ENCODE results near the gene CPZ.

CPZ gene

DNA sequence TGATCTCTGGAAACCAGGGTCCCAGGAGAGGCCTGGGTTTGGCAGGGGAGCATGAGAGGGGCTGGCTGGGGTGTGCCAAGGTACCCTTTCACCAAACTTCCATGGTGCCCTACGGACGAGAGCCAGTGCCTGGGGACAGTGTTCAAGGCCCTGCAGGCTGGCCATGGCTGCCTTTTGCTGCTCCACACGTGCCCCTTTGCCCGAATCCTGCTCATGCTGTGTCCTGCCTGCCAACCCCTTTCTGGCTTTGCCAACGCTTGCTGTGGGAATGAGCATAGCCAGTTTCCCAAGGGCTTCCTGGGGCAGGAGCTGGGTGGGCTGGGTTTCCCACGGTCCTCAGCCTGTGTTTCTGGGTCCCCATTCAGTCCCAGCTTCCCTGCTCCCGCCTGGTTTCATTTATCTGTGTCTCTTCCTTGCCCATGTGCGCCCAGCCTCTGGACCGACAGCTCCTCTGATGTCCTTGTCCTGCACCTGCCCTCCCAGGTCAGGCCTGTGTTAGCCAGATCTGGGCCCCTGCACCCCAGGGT is 17.3 kb downstream of the CPZ start:
- H3K36me3 ChIP-seq (ENCODE audit: control insufficient read depth, insufficient read depth, low read length), result peaks cover 8% of the 10 kb centered on the region
- H3K27ac ChIP-seq (ENCODE audit: low read length), result no peak overlapping the region
- no peaks in the 10 kb centered on the region for H3K4me1 ChIP-seq (ENCODE audit: control insufficient read depth, insufficient read depth, low read length)
- WGBS (ENCODE audit: insufficient coverage, insufficient read length), result no CpG with 5 or more reads among the region's 9 CpGs
- H3K9me3 ChIP-seq (ENCODE audit: control insufficient read depth, insufficient read depth, low read length), result no peaks in the 10 kb centered on the region
- H3K27me3 ChIP-seq (ENCODE audit: control insufficient read depth, insufficient read depth, low read length), result no peaks in the 10 kb centered on the region
- H3K4me3 ChIP-seq (ENCODE audit: low read length), result no peak overlapping the region
- no peak for DNase-seq (ENCODE audit: low read depth, low spot score)

DNA sequence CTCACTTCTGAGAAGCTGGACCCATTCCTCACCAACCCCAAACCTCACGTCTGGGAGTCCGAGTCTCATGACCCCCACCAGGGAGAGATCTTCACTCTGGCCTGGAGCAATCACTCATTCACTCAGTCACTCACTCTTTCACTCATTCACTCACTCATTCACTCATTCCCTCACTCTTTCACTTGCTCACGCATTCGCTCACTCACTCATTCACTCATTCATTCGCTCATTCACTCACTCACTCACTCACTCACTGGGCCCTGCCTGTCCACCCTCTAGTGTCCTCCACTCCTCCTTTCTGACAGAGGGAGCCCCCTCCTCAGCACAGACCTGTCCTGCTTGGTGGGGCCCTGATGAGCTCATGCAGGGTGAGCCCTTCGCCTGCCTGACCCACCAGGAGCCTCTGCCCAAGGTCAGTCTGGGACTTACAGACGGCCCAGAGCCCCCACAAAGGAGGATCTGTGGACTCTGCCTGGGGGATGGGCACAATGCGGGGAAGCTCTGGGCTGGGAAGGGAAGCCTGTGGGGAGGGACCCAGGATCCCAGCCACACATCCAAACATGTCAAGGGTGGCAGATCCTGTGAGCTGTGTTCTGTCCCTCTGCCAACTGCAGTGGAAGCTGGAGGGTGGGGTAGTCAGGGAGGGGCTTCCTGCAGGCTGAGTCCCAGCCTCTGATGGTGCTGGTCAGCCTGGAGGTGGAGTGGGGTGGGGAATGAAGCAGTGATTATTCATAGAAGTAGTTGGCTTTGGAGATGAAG is 18.5 kb downstream of the CPZ start:
- Histone ChIP-seq H3K4me3 (ENCODE audit: low read length) (no peak overlapping the region), H3K9me3 (ENCODE audit: control insufficient read depth, insufficient read depth, low read length) (no peaks in the 10 kb centered on the region), H3K27me3 (ENCODE audit: control insufficient read depth, insufficient read depth, low read length) (no peaks in the 10 kb centered on the region), H3K27ac (ENCODE audit: low read length) (no peak overlapping the region), H3K4me1 (ENCODE audit: control insufficient read depth, insufficient read depth, low read length) (no peaks in the 10 kb centered on the region), H3K36me3 (ENCODE audit: control insufficient read depth, insufficient read depth, low read length) (peaks cover 8% of the 10 kb centered on the region)
- WGBS (ENCODE audit: insufficient coverage, insufficient read length), result 100% methylated on average over 3 of the region's 8 CpGs
- DNase-seq (ENCODE audit: low read depth, low spot score), result no peak

DNA sequence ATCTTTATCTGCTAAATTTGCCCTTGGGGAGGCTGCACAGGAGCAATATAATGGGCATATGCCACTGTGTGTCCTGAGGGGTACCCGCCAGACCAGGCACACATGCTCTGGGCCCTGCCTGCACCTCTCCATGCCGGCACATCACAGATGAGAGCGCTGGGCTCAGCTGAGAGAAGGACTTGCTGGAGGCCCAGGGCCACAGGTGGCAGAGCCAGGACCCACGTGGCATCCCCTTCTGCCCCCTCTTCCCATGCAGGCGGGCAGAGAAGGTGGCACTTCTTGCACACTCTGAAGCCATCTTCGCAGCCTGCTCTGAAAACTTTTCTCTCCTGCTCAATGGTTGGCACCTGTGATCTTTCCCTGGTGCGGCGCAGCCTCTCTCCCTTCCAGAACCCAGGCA is 20.1 kb downstream of the CPZ start:
- peaks cover 13% of the 10 kb centered on the region for H3K36me3 ChIP-seq (ENCODE audit: control insufficient read depth, insufficient read depth, low read length)

DNA sequence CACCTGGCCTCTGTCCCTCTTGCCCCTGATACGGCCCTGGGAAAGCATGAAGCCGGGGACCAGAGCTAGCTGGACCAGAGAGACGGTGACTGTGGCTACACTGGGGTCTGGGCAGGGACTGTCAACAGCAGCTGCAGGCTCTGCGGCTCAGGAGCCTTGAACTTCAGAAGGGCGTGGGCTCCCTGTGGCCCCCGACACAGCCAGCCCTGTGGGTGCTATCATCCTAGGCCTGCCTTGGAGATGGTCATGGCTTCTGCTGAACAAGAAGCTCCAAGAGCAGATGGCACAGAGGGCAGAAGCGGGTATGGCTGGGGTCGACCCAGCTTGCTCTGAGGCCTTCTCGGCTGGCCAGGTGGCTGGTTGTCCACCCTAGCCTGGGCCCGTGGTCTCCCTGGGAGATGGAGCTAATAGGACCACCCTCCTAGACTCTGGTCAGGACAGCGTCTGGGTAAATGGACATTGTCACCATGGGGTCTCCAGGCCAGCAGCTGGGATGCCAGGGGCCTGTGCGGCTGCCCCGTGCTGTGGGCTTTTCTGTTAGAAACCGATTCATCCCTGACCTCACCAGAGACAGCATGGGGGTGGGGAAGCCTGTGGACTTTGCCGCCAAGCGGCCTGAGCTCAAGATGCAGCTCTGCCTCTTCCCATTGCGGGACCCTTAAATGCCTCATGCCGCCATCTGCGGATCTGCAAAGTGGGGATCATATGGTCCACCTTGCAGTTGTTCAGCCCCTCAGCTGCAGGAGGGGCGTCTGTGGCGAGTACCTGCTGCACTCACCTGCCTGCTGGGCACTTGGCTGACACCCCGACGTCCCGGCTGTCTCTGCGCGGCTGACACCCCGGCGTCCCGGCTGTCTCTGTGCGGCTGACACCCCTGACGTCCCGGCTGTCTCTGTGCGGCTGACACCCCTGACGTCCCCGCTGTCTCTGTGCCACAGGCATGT is 21.1 kb downstream of the CPZ start:
- Histone ChIP-seq H3K27me3 (ENCODE audit: control insufficient read depth, insufficient read depth, low read length) (no peaks in the 10 kb centered on the region), H3K4me1 (ENCODE audit: control insufficient read depth, insufficient read depth, low read length) (no peaks in the 10 kb centered on the region), H3K4me3 (ENCODE audit: low read length) (no peak overlapping the region), H3K27ac (ENCODE audit: low read length) (no peak overlapping the region), H3K36me3 (ENCODE audit: control insufficient read depth, insufficient read depth, low read length) (peaks cover 16% of the 10 kb centered on the region), H3K9me3 (ENCODE audit: control insufficient read depth, insufficient read depth, low read length) (no peaks in the 10 kb centered on the region)
- DNase-seq (ENCODE audit: low read depth, low spot score), result no peak
- no CpG with 5 or more reads among the region's 35 CpGs for WGBS (ENCODE audit: insufficient coverage, insufficient read length)

More for the DNA sequence above, 20.1 kb downstream of the CPZ start:
- no peak overlapping the region for H3K4me3 ChIP-seq (ENCODE audit: low read length)
- H3K4me1 ChIP-seq (ENCODE audit: control insufficient read depth, insufficient read depth, low read length), result no peaks in the 10 kb centered on the region
- no peaks in the 10 kb centered on the region for H3K27me3 ChIP-seq (ENCODE audit: control insufficient read depth, insufficient read depth, low read length)
- WGBS (ENCODE audit: insufficient coverage, insufficient read length), result no CpG with 5 or more reads among the region's 8 CpGs
- DNase-seq (ENCODE audit: low read depth, low spot score), result no peak
- no peak overlapping the region for H3K27ac ChIP-seq (ENCODE audit: low read length)
- H3K9me3 ChIP-seq (ENCODE audit: control insufficient read depth, insufficient read depth, low read length), result no peaks in the 10 kb centered on the region

DNA sequence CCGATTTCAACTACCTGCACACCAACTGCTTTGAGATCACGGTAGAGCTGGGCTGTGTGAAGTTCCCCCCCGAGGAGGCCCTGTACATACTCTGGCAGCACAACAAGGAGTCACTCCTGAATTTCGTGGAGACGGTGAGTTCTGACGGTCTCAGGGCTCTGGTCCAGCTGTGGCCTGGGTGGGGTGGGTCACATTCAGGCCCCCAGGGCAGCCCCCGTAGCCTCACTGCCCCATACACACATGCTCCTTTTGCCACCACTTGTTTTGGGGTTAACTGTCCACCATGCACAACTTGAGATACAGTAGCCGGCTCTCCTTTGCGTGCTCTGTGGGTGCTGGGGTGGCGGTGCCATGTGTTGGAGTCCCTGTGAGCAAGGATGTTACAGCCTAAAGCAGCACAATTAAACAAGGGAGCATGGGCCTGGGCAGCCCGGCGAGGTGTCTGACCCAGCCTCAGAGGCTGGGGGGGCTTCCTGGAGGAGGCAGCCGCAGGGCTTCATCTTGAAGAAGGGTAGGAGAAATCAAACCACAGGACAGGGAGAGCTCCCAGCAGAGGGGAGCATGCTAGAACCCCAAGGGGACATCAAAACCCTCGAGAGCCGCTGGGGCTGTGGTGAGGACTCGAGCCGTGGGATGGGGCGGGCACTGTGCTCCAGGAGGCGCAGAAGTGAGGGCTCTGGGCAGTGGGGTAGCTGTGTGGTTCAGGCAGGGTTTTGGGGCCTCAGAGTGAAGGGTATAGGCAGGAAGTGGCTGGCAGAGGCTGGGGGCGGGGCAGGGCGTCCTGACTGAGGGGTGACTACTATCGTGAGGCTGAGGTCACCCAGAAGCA is 22.0 kb downstream of the CPZ start:
- no peak for DNase-seq (ENCODE audit: low read depth, low spot score)
- H3K27me3 ChIP-seq (ENCODE audit: control insufficient read depth, insufficient read depth, low read length), result no peaks in the 10 kb centered on the region
- H3K4me1 ChIP-seq (ENCODE audit: control insufficient read depth, insufficient read depth, low read length), result no peaks in the 10 kb centered on the region
- WGBS (ENCODE audit: insufficient coverage, insufficient read length), result no CpG with 5 or more reads among the region's 22 CpGs
- peaks cover 20% of the 10 kb centered on the region for H3K36me3 ChIP-seq (ENCODE audit: control insufficient read depth, insufficient read depth, low read length)
- no peak overlapping the region for H3K4me3 ChIP-seq (ENCODE audit: low read length)
- H3K27ac ChIP-seq (ENCODE audit: low read length), result no peak overlapping the region
- no peaks in the 10 kb centered on the region for H3K9me3 ChIP-seq (ENCODE audit: control insufficient read depth, insufficient read depth, low read length)

DNA sequence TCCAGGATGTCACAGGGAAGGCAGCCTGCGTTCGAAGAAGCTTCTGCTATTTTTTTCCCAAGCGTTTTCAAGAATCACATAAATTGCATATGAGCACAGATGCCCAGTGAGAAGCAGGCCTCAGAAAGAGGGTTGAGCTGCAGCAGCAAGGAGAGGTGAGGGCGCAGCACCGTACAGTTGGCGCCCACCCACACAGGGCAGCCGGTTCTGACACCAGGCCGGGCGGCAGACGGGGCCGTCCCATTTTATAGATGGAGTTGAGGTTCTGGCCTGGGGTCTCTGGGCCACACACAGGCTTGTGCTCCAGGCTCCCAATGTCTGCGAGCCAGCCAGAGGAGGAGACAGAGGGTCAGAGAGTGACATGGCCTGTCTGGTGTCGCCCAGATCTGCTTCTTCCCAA is 22.8 kb downstream of the CPZ start:
- no peak overlapping the region for H3K4me3 ChIP-seq (ENCODE audit: low read length)
- no peak for DNase-seq (ENCODE audit: low read depth, low spot score)
- H3K36me3 ChIP-seq (ENCODE audit: control insufficient read depth, insufficient read depth, low read length), result peaks cover 22% of the 10 kb centered on the region
- H3K27me3 ChIP-seq (ENCODE audit: control insufficient read depth, insufficient read depth, low read length), result no peaks in the 10 kb centered on the region
- no peaks in the 10 kb centered on the region for H3K4me1 ChIP-seq (ENCODE audit: control insufficient read depth, insufficient read depth, low read length)
- H3K9me3 ChIP-seq (ENCODE audit: control insufficient read depth, insufficient read depth, low read length), result no peaks in the 10 kb centered on the region
- no peak overlapping the region for H3K27ac ChIP-seq (ENCODE audit: low read length)
- WGBS (ENCODE audit: insufficient coverage, insufficient read length), result no CpG with 5 or more reads among the region's 13 CpGs

DNA sequence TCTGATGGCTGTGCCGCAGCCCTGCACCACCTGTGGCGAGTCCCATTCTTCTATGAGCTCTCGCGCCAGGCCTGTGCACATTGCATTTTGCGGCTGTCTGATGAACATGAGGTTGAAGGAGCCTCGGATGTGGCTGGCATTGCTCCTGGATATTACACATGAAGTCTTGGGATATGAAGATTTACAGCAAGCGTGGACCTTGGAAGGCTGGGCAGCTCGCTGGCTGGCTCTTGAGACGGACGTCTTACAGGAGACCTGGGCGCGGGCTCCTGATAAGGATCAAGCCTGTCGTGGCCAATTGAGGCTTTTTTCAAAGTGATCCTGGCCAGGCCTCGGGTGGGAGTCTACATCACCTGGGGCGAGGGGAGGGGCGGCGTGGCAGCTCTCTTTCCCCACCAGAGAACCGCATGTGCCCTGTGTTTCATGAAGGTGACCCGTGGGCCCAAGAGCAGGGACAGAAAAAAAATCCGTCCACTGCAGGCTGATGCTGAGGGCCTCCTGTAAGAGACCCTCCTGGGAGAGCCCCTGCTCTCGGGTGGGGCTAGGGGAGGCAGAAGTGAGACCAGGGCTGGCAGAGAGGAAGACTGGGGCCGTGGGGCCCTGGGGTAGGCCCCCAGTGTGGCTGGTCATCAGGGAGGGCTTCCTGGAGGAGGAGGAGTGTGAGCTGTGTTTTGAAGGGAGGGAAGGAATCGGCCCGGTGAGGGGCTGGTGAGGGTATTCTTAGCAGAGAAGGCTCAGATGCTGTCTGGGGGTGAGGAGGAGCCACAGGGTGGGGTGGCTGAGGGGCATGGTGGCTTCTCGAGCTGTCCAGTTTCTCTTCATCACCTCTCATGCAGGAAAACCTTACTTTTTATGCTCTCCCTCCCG is 23.6 kb downstream of the CPZ start:
- peaks cover 22% of the 10 kb centered on the region for H3K36me3 ChIP-seq (ENCODE audit: control insufficient read depth, insufficient read depth, low read length)
- no CpG with 5 or more reads among the region's 26 CpGs for WGBS (ENCODE audit: insufficient coverage, insufficient read length)
- H3K4me1 ChIP-seq (ENCODE audit: control insufficient read depth, insufficient read depth, low read length), result no peaks in the 10 kb centered on the region
- H3K4me3 ChIP-seq (ENCODE audit: low read length), result no peak overlapping the region
- no peak for DNase-seq (ENCODE audit: low read depth, low spot score)
- H3K27ac ChIP-seq (ENCODE audit: low read length), result no peak overlapping the region
- no peaks in the 10 kb centered on the region for H3K27me3 ChIP-seq (ENCODE audit: control insufficient read depth, insufficient read depth, low read length)
- H3K9me3 ChIP-seq (ENCODE audit: control insufficient read depth, insufficient read depth, low read length), result no peaks in the 10 kb centered on the region

DNA sequence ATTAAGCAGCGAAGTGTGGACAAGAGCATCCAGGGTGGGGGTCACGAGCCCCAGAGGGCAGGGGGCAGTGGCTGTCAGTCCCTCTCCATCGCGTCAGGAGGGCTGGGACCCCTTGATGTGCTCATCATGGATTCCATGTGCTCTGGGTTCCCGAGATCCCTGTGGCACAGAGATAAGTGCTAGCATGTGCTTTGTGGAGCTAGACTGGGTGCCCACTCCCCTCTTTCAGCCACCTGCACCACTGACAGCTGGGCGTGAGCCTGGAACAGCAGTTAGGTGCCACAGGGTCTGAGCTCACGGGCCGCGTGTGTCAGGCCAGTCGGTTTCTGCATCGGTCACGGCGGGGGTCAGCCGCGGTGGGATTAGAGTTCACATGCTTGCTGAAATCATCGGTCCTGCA is 24.3 kb downstream of the CPZ start:
- H3K27ac ChIP-seq (ENCODE audit: low read length), result no peak overlapping the region
- DNase-seq (ENCODE audit: low read depth, low spot score), result no peak
- peaks cover 20% of the 10 kb centered on the region for H3K36me3 ChIP-seq (ENCODE audit: control insufficient read depth, insufficient read depth, low read length)
- no peaks in the 10 kb centered on the region for H3K27me3 ChIP-seq (ENCODE audit: control insufficient read depth, insufficient read depth, low read length)
- no peaks in the 10 kb centered on the region for H3K4me1 ChIP-seq (ENCODE audit: control insufficient read depth, insufficient read depth, low read length)
- WGBS (ENCODE audit: insufficient coverage, insufficient read length), result no CpG with 5 or more reads among the region's 16 CpGs
- H3K4me3 ChIP-seq (ENCODE audit: low read length), result no peak overlapping the region
- H3K9me3 ChIP-seq (ENCODE audit: control insufficient read depth, insufficient read depth, low read length), result no peaks in the 10 kb centered on the region

DNA sequence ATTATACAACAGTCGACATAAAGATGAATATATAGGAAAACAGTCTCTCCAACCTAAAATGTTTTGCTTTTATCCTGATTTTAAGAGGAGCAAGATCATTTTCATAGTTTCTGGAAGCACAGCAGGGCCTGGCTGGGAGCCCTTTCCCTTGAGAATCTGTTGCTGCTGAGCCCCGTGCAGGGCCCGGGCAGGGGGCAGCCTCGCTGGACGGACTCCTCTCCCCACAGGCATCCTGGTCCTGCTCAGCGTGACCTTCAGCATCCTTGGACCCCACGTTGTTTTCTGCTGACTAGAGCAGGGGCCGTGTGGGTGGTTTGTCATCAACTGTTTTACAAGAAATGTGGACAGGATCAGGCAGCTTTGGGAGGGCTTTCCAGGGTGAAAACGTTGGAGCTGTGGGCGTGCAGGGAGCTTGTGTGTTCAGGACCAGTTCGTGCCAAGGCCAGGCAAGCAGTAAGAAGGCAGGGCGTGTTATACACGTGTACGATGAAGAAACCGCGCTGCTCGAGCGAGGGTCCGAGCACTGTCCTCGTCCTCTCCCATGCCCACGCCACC is 25.0 kb downstream of the CPZ start:
- no CpG with 5 or more reads among the region's 21 CpGs for WGBS (ENCODE audit: insufficient coverage, insufficient read length)
- peaks cover 19% of the 10 kb centered on the region for H3K36me3 ChIP-seq (ENCODE audit: control insufficient read depth, insufficient read depth, low read length)
- DNase-seq (ENCODE audit: low read depth, low spot score), result no peak
- H3K4me1 ChIP-seq (ENCODE audit: control insufficient read depth, insufficient read depth, low read length), result no peaks in the 10 kb centered on the region
- H3K9me3 ChIP-seq (ENCODE audit: control insufficient read depth, insufficient read depth, low read length), result no peaks in the 10 kb centered on the region
- H3K4me3 ChIP-seq (ENCODE audit: low read length), result no peak overlapping the region
- H3K27me3 ChIP-seq (ENCODE audit: control insufficient read depth, insufficient read depth, low read length), result no peaks in the 10 kb centered on the region
- H3K27ac ChIP-seq (ENCODE audit: low read length), result no peak overlapping the region
